ELR (cell line): ENCODE data around the gene MXD4.
A peak's percentile ranks its signal among the peaks of the same experiment; 100 is the strongest.

Experiments used
- DNase-seq: peaks from one replicate; pipeline ENCODE4 v3.0.0-alpha.2; 2015; ENCODE audit warnings: low read depth

The MXD4 gene

GRCh38 chr4:2291705-2292645, 30.1 kb upstream of the MXD4 start:
- no peak for DNase-seq

- DNase-seq: no peak
These were observed 29.2 kb upstream of the MXD4 start for GRCh38 chr4:2290974-2291704.

GRCh38 chr4:2290488-2290887, 28.6 kb upstream of the MXD4 start:
- no peak for DNase-seq

DNA sequence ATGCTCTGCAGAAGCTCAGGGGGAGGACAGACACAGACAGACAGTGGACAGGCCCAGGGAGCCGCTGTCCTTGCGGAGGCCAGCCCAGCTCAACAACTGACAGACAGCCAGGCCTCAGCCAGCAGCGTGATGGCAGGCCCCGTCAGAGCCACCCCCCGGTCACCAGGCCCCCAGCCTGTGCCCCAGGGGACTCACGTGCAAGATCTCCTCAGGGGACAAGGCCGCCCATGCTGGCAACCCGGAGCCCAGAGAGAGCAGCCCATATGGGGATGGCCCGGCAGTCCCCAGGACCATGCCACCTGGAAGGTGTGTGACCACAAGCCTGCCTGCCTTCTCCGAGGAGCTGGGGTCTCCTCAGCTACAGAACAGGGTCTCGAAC, 28.0 kb upstream of the MXD4 start:
- no peak for DNase-seq

DNA sequence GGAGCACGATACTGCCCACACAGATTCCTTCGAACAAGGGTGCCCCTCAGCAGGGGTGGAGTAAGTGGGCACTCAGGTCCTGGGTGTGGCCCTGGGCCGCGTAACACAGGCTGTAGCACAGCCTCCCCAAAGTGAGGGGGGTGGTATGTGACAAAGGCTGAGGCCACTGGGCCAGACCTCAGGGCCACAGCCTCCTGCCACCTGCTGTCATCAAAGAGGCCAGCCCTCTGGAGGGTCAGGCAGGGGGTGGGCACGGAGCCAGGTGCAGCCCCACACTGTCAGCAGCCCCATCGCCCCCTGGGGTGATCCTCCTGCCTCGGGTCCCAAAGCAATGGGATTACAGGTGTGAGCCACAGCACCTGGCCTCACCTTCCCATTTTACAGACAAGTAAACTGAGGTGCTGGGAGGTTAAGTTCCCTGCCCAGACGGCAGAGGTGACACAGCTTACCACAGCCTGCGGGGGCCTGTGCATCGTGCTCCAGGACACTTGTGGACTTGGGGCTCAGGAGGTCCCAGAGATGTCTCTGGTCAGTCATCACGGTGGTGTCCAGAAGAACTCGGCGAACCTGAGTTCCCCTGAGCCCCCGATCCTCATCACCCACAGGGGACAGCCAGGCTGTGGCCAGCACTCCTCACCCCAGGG, 27.5 kb upstream of the MXD4 start:
- DNase-seq: no peak

DNA sequence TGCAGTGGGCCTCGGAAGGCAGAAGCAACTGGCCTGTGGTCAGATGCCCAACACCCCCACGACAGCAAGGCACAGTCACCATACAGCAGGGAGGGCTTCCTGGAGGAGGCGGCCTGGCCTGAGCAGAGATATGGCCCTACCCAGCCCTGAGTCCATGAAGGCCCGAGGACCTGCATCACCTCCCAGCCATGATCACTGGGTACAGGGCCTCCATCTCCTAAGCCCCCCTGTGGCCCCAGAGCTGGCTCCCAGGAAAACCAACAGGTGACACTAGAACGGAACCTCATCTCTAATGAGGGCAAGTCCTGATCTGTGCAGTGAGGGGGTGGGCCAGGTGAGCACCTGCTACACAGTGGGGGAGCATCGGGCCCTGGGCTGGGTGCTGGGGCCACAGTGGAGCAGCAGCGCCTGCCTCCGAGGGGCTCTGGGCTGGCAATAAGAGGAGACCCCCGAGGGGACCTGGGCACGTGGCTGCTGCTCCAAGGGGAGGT, 26.2 kb upstream of the MXD4 start:
- no peak for DNase-seq

- no peak for DNase-seq
These were observed 25.6 kb upstream of the MXD4 start for GRCh38 chr4:2287594-2287915.

DNA sequence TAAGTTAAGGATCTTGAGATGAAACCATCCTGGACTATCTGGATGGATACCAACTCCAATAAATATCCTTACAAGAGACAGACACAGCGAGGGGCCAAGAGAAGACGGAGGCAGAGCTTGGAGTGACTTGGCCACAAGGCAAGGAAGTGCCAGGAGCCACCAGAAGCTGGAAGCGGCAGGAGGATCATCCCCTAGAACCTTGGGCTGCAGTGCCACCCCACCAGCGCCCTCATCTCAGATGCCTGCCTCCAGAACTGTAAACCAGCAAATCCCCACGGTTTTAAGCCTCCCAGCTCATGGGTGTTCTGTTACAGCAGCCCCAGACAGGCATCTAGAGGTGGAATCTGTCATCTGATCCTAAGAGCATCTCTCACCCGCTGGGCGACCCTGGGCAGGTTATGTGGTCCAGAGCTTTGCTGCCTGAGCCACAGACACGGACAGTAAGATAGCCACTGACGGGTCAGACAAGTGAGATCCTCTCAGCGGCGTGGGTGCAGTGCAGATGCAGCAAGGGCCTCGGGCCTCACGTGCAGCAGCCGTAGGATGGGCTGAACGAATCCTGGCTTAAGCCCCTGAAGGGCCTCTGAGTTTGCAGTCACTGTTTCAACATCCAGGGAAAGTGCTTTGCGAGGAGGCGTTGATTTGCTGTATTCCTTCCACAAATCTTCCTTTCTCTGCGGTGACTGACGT, 25.1 kb upstream of the MXD4 start:
- no peak for DNase-seq

DNA sequence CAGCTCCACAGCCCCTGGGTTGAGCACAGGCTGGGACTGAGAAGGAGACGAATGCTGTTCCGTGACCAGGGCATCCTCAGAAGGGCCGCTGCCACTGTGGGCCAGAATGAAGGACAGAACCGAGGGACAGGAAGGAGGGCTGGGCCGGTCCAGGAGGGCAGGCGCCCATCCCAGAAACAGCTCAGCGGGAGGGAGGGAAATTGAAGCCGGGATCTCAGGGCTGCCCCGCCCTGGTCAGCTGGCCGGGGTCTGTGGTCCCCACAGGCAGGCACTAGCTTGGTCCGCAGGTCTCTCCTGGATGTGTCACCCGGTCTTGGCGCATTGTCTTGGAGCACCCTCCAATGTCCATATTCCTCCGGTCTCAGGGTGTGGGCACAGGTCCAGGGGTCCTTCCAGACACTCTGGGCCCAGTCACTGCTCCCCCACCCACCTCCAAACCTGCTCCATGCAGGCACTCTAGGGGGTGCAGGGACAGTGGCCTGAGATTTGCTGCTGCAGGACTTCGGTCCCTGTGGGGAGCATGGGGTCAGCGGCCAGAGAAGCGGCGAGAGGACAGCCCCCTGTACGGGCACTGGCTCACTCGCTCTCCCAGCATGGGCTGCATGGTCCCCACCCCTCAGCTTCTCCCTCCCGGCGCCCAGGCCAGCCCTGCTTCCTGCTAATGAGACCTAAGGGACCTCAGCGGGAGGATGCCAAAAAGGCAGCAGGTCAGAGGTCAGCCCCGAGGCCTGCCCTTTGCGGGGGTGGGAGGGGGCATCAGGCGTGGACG, 23.9 kb upstream of the MXD4 start:
- no peak for DNase-seq

DNA sequence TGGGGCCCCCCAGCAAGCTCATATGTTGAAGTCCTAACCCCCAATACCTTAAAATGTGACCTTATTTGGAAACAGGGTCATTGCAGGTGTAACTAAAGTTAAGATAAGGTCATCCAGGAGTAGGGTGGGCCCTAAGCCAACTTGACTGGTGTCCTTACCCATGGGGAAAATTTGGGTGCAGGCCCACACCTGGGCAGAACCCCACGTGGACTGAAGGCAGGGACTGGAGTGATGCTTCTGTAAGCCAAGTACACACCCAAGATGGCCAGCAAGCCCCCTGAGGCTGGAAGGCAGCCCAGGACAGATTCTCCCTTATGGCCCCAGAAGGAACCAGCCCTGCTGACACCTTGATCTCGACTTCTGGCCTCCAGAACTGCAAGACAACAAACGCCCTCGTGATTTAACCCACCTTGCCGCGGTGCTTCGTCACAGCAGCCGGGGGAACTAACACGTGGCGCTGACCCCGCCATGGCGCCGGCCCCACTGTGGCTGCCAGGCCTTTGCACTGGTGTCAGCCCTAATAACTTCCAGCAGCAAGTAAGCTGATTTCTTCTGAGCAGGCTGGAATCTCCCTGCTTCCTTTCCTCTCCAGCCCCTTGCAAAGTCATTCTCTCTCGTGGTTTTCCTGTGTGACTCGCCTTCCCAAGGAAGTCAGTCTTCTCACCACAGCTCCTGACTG, 23.2 kb upstream of the MXD4 start:
- peak; percentile 65 for DNase-seq

DNA sequence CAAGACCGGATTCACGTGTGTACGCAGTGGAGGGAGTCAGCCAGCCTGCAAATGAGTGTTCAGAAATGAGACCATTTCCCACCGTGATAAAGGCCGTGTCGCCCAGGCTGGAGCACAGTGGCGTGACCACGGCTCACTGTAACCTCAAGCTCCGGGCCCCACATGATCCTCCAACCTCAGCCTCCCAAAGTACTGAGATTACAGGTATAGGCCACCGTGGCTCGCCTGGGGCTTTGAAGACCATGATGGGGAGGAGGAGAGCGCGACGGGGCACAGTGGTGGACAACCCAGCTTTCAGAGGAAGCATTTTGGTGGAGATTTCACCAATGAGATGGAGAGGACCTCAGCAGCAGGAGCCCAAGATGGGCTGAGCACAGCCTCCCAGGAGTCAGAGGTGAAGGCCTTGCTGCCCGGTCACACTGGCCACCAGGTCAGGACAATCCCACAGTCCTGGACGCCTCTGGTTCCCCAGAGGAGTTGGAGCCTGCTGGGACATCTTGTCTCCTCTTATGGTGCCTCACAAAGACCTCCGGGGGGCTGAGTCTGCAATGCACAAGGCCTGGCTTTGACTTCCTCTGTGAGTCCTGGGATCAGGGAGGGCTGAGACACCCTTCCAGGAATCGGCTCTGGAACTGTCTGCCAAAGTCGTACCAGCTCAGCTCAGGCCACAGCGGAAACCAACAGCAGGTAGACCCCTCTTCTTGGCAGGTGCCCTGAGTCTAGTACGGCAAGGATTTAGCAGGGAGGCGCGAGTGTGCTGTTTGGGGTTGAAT, 22.4 kb upstream of the MXD4 start:
- DNase-seq: no peak

GRCh38 chr4:2283199-2283711, 21.3 kb upstream of the MXD4 start:
- DNase-seq: no peak

- DNase-seq: no peak
These were observed 19.9 kb upstream of the MXD4 start for GRCh38 chr4:2281575-2282343.

DNA sequence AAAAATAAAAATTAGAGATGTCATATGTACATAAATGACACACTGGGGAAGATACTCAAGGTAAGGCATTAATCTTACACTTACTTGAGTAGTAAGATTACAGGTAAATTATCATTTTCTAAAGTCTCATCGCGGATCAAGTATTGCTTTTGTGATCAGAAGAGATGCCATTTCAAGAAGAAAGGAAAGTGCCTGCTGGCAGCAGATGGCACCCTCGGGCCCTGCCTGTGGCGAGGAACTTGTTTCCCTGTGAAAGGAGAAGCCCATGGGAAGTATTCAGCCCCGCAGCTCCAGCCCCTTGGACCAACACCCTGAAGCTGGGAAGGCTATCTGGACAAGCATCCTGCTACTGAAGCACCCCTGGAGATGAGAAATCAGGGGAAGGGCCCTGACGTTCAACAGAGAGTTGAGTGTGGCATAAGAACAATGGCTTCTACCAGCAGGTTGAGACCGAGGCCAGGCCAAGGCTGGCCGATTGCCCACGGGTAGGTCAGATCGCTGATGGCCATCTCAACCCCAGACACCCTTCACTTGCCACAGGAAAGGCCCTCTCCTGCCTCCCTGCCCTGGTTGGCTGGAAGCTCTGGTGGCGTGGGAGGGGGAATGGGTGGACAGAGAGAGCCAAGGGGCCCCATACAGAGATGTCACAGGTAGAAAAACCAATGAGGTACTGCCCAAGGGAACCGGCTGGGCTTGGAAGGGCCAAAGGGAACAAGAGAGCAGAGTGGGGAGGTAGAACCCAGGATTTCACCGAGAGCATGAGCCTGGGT, 18.8 kb upstream of the MXD4 start:
- no peak for DNase-seq

DNA sequence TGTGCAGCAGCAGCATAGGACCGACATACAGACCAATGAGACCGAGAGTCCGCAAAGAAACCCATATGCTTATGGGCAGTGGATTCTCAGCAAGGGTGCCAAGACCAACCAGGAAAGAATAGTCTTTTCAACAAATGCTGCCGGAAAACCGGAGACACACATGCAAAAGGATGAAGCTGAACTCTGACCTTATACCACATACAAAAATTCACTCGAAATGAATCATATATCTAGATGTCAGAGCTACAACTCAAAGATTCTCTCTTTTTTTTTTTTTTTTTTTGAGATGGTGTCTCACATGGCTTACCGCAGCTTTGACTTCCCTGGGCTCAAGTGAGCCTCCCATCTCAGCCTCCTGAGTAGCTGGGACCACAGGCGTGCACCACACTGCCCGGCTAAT, 16.0 kb upstream of the MXD4 start:
- DNase-seq: peak; percentile 55

DNA sequence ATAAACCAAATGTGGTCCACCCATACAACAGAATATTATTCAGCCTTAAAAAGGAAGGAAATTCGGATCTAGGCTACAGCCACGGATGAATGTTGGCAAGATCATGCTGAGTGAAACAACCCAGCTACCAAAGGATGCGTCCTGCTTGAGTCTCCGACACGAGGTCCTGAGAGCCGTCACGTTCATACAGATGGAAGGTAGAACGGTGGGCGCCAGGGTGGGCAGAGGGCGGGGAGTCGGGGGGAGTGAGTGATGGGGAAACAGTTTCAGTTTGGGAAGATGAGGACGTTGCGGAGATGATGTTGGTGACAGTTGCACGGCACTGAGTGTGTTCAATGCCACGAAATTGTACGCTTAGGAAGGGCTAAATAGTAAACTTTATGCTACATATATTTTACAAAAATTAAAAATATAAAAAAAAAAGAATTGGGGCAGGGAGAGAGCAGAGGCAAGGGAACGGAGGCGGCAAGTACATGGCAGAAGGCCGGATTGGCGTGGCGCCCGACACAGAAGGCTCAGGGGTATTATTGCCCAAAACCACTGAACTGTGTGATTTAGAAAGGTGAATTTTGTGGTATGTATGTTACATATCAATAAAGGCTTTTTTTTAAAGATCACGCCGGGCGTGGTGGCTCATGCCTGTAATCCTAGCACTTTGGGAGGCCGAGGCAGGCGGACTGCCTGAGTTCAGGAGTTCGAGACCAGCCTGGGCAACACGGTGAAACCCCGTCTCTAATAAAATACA, 14.8 kb upstream of the MXD4 start:
- no peak for DNase-seq

GRCh38 chr4:2275546-2276251, 13.8 kb upstream of the MXD4 start:
- DNase-seq: no peak
